ENCODE measurements around the gene KCNJ16. TPM values are rescaled to one million over a fixed set of nuclear protein-coding genes. Genes with fewer than 3 reads are reported as not detected.

The KCNJ16 gene
- not detected for polyA plus RNA-seq (2013, experiment 1 of 2)
- polyA plus RNA-seq (2013, experiment 2 of 2) = not detected

DNA sequence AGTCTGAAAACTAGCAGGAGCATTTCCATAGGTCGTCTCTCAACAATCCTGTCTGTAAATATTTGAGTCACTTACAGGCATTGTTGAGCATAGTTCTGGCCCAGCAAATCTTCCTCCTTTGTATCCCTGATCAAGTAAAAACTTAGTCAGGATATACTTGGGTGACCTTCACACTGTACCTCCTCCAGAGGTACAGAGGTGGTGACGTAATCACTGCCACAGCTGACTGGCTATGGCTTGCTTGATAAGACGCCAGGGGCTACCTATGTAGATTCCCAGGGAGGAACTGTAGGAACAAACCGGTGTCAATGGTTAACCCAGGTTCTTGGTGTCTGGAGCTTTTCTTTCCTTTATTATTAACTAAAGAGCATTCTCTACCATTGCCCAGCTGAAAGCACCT lies at the start of gene KCNJ16:
KCNJ16 (plus strand) TSS at position 270 of the 400 bp plus-strand sequence. CDS start 56,863 bp downstream, outside the sequence.
- H3K79me1 ChIP-seq (ENCODE audit: low read depth, low read length) = no peaks in the 10 kb centered on the region
- H2BK12ac ChIP-seq (ENCODE audit: low read length) = no peak within 1 kb of the TSS
- H4K91ac ChIP-seq (ENCODE audit: low read depth, low read length, poor library complexity) = no peak within 1 kb of the TSS
- H3K27me3 ChIP-seq (ENCODE audit: control insufficient read depth in 3 of 3, insufficient read depth in 3 of 3, low read depth in 1 of 3, low read length in 3 of 3) = no peaks in the 10 kb centered on the region
- H3K36me3 ChIP-seq (replicated peaks in 1 of 2; ENCODE audit: control insufficient read depth in 2 of 2, insufficient read depth in 2 of 2, low read length in 2 of 2) = no peaks in the 10 kb centered on the region
- no peak within 1 kb of the TSS for H3K14ac ChIP-seq (ENCODE audit: low read length)
- WGBS, 2 donors (ENCODE audit: extremely low coverage in 2 of 2, insufficient read length in 2 of 2, insufficient replicate concordance in 1 of 2) = no CpG with 5 or more reads among the region's 4 CpGs
- no peak within 1 kb of the TSS for H3K23ac ChIP-seq (ENCODE audit: low read depth, low read length, poor library complexity)
- no peak within 1 kb of the TSS for H3K4ac ChIP-seq (ENCODE audit: low read length)
- peaks cover 0 to 2% of the 10 kb centered on the region in 2 donors for H3K4me1 ChIP-seq (ENCODE audit: control insufficient read depth in 2 of 2, insufficient read depth in 1 of 2, low read depth in 1 of 2, low read length in 2 of 2)
- no peak within 1 kb of the TSS for H2AK5ac ChIP-seq (ENCODE audit: low read depth, low read length)
- no peak for DNase-seq (ENCODE audit: low spot score)
- H3K4me2 ChIP-seq (ENCODE audit: insufficient read depth, low read length, poor library complexity, severe bottlenecking) = no peak within 1 kb of the TSS
- H4K8ac ChIP-seq (ENCODE audit: low read depth, low read length) = no peak within 1 kb of the TSS
- H3K4me3 ChIP-seq (ENCODE audit: low read length in 2 of 2) = no peak within 1 kb of the TSS
- H3K9ac ChIP-seq (ENCODE audit: low read depth, low read length, poor library complexity) = no peak within 1 kb of the TSS
- H2AFZ ChIP-seq (ENCODE audit: low read length) = no peak within 1 kb of the TSS
- no peak within 1 kb of the TSS for H2BK15ac ChIP-seq (ENCODE audit: low read length)
- H3K18ac ChIP-seq (ENCODE audit: low read length) = no peak within 1 kb of the TSS
- no peak within 1 kb of the TSS for H2BK120ac ChIP-seq (ENCODE audit: low read depth, low read length)
- no peak within 1 kb of the TSS for H2BK5ac ChIP-seq (ENCODE audit: low read length)
- H3K27ac ChIP-seq (replicated peaks; ENCODE audit: low read length) = no peak within 1 kb of the TSS
- no peaks in the 10 kb centered on the region for H3K9me3 ChIP-seq (replicated peaks in 1 of 2; ENCODE audit: control insufficient read depth in 2 of 2, insufficient read depth in 1 of 2, low read depth in 1 of 2, low read length in 2 of 2)

DNA sequence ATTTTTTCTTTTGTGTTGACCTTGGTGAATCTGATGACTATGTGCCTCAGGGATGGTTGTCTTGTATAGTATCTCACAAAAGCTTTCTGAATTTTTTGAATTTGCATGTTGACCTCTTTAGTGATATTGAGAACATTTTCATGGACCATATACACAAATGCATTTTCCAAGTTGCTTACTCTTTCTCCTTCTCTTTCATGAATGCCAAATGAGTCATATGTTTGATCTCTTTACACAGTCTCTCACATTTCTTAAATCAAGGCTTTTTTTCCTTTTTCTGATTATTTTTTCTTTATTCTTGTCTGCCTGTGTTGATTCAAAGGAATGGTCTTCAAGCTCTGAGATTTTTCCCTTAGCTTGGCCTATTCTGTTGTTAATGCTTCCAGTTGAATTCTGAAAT lies 46.6 kb upstream of the KCNJ16 start:
- H4K8ac ChIP-seq (ENCODE audit: low read depth, low read length) = no peak overlapping the region
- peaks cover 0 to 6% of the 10 kb centered on the region in 2 donors for H3K9me3 ChIP-seq (replicated peaks in 1 of 2; ENCODE audit: control insufficient read depth in 2 of 2, insufficient read depth in 1 of 2, low read depth in 1 of 2, low read length in 2 of 2)
- H2BK15ac ChIP-seq (ENCODE audit: low read length) = no peak overlapping the region
- H3K4me3 ChIP-seq (ENCODE audit: low read length in 2 of 2) = no peak overlapping the region
- H3K36me3 ChIP-seq (replicated peaks in 1 of 2; ENCODE audit: control insufficient read depth in 2 of 2, insufficient read depth in 2 of 2, low read length in 2 of 2) = no peaks in the 10 kb centered on the region
- H3K4me1 ChIP-seq (ENCODE audit: control insufficient read depth in 2 of 2, insufficient read depth in 1 of 2, low read depth in 1 of 2, low read length in 2 of 2) = no peaks in the 10 kb centered on the region
- no peak overlapping the region for H4K91ac ChIP-seq (ENCODE audit: low read depth, low read length, poor library complexity)
- no peak overlapping the region for H2BK5ac ChIP-seq (ENCODE audit: low read length)
- H3K4me2 ChIP-seq (ENCODE audit: insufficient read depth, low read length, poor library complexity, severe bottlenecking) = no peak overlapping the region
- H2AK5ac ChIP-seq (ENCODE audit: low read depth, low read length) = no peak overlapping the region
- no peaks in the 10 kb centered on the region for H3K79me1 ChIP-seq (ENCODE audit: low read depth, low read length)
- H2BK12ac ChIP-seq (ENCODE audit: low read length) = no peak overlapping the region
- H3K4ac ChIP-seq (ENCODE audit: low read length) = no peak overlapping the region
- H3K23ac ChIP-seq (ENCODE audit: low read depth, low read length, poor library complexity) = no peak overlapping the region
- no peak overlapping the region for H2AFZ ChIP-seq (ENCODE audit: low read length)
- DNase-seq (ENCODE audit: low spot score) = no peak
- H3K9ac ChIP-seq (ENCODE audit: low read depth, low read length, poor library complexity) = no peak overlapping the region
- H3K14ac ChIP-seq (ENCODE audit: low read length) = no peak overlapping the region
- H3K18ac ChIP-seq (ENCODE audit: low read length) = no peak overlapping the region
- no peaks in the 10 kb centered on the region for H3K27me3 ChIP-seq (ENCODE audit: control insufficient read depth in 3 of 3, insufficient read depth in 3 of 3, low read depth in 1 of 3, low read length in 3 of 3)
- no peak overlapping the region for H3K27ac ChIP-seq (replicated peaks; ENCODE audit: low read length)
- no peak overlapping the region for H2BK120ac ChIP-seq (ENCODE audit: low read depth, low read length)

DNA sequence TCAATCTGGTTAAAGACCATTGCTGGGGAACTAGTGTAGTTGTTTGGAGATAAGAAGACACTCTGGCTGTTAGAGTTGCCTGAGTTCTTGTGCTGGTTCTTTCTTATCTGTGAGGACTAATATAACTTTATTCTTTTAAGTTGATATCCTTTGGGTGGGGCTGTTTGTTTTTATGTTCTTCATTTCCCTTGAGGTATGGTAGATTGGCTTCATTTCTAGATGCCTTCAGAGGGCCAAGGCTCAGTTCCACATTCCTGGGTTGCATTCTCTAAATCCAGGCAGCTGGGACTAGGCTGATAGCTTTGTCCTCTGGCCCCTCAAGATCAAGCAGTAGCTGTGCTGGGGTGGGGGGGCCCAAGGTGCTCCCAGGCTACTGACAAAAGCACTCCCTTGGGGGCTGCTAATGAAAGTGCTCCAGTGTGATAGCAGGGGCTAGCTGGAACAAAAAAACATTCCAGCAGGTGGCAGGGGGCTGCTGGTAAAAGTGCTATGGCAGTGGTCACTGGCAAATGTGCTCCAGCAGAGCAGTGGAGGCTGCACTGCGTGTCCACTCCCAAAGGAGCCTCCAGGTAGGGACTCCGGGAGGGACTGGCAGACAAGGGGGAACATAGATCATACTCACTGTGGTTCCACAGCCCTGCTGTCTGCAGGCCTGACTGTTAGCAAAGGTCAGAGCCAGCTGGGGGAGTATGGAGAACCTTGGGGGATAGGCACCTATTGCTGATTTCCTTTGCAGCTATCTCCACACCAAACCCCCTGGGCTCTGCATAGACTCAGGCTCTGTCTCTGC lies 45.9 kb upstream of the KCNJ16 start:
- Histone ChIP-seq H3K4me2 (ENCODE audit: insufficient read depth, low read length, poor library complexity, severe bottlenecking) (no peak overlapping the region), H2BK15ac (ENCODE audit: low read length) (no peak overlapping the region), H2AK5ac (ENCODE audit: low read depth, low read length) (no peak overlapping the region), H3K36me3 (replicated peaks in 1 of 2; ENCODE audit: control insufficient read depth in 2 of 2, insufficient read depth in 2 of 2, low read length in 2 of 2) (no peaks in the 10 kb centered on the region), H3K9ac (ENCODE audit: low read depth, low read length, poor library complexity) (no peak overlapping the region), H4K8ac (ENCODE audit: low read depth, low read length) (no peak overlapping the region), H2BK5ac (ENCODE audit: low read length) (no peak overlapping the region), H4K91ac (ENCODE audit: low read depth, low read length, poor library complexity) (no peak overlapping the region), H3K23ac (ENCODE audit: low read depth, low read length, poor library complexity) (no peak overlapping the region), H3K27me3 (ENCODE audit: control insufficient read depth in 3 of 3, insufficient read depth in 3 of 3, low read depth in 1 of 3, low read length in 3 of 3) (no peaks in the 10 kb centered on the region), H3K79me1 (ENCODE audit: low read depth, low read length) (no peaks in the 10 kb centered on the region), H3K4me3 (ENCODE audit: low read length in 2 of 2) (no peak overlapping the region), H3K9me3 (replicated peaks in 1 of 2; ENCODE audit: control insufficient read depth in 2 of 2, insufficient read depth in 1 of 2, low read depth in 1 of 2, low read length in 2 of 2) (peaks cover 0 to 6% of the 10 kb centered on the region in 2 donors), H3K27ac (replicated peaks; ENCODE audit: low read length) (no peak overlapping the region), H3K4me1 (ENCODE audit: control insufficient read depth in 2 of 2, insufficient read depth in 1 of 2, low read depth in 1 of 2, low read length in 2 of 2) (no peaks in the 10 kb centered on the region), H3K4ac (ENCODE audit: low read length) (no peak overlapping the region), H2BK12ac (ENCODE audit: low read length) (no peak overlapping the region), H3K14ac (ENCODE audit: low read length) (no peak overlapping the region), H2BK120ac (ENCODE audit: low read depth, low read length) (no peak overlapping the region), H2AFZ (ENCODE audit: low read length) (no peak overlapping the region), H3K18ac (ENCODE audit: low read length) (peak overlapping the region; percentile 56)
- WGBS, 2 donors (ENCODE audit: extremely low coverage in 2 of 2, insufficient read length in 2 of 2, insufficient replicate concordance in 1 of 2) = no CpG with 5 or more reads among the region's 2 CpGs
- no peak for DNase-seq (ENCODE audit: low spot score)

DNA sequence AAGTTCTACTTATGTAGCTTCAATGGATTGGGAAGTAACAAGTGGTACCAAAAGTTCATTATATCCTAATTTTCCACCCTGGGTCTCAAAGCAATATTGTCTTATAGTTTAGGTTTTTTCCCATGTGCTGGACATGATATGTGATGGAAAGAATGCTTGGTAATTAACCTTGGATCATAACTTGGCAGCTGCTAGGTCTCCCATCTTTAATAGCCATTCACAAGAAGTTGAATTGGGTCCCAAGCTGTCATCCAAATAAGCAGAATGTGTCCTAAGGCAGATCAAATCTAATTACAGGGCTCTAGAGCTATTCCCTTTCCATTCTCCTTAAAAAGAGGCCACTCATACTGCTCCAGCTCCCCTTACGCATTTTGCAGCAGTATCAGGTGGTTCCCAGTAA lies 44.7 kb upstream of the KCNJ16 start:
- H3K4ac ChIP-seq (ENCODE audit: low read length) = no peak overlapping the region
- H3K9me3 ChIP-seq (replicated peaks in 1 of 2; ENCODE audit: control insufficient read depth in 2 of 2, insufficient read depth in 1 of 2, low read depth in 1 of 2, low read length in 2 of 2) = peaks cover 0 to 6% of the 10 kb centered on the region in 2 donors
- H3K27me3 ChIP-seq (ENCODE audit: control insufficient read depth in 3 of 3, insufficient read depth in 3 of 3, low read depth in 1 of 3, low read length in 3 of 3) = no peaks in the 10 kb centered on the region
- no peaks in the 10 kb centered on the region for H3K79me1 ChIP-seq (ENCODE audit: low read depth, low read length)
- no peak overlapping the region for H3K18ac ChIP-seq (ENCODE audit: low read length)
- H4K8ac ChIP-seq (ENCODE audit: low read depth, low read length) = no peak overlapping the region
- H2BK120ac ChIP-seq (ENCODE audit: low read depth, low read length) = no peak overlapping the region
- no peak overlapping the region for H3K9ac ChIP-seq (ENCODE audit: low read depth, low read length, poor library complexity)
- H3K36me3 ChIP-seq (replicated peaks in 1 of 2; ENCODE audit: control insufficient read depth in 2 of 2, insufficient read depth in 2 of 2, low read length in 2 of 2) = no peaks in the 10 kb centered on the region
- H3K14ac ChIP-seq (ENCODE audit: low read length) = no peak overlapping the region
- H2BK5ac ChIP-seq (ENCODE audit: low read length) = no peak overlapping the region
- H3K23ac ChIP-seq (ENCODE audit: low read depth, low read length, poor library complexity) = no peak overlapping the region
- H2AFZ ChIP-seq (ENCODE audit: low read length) = no peak overlapping the region
- H2AK5ac ChIP-seq (ENCODE audit: low read depth, low read length) = no peak overlapping the region
- H3K27ac ChIP-seq (replicated peaks; ENCODE audit: low read length) = no peak overlapping the region
- H3K4me3 ChIP-seq (ENCODE audit: low read length in 2 of 2) = no peak overlapping the region
- no peak overlapping the region for H2BK15ac ChIP-seq (ENCODE audit: low read length)
- H3K4me1 ChIP-seq (ENCODE audit: control insufficient read depth in 2 of 2, insufficient read depth in 1 of 2, low read depth in 1 of 2, low read length in 2 of 2) = no peaks in the 10 kb centered on the region
- H2BK12ac ChIP-seq (ENCODE audit: low read length) = no peak overlapping the region
- H4K91ac ChIP-seq (ENCODE audit: low read depth, low read length, poor library complexity) = no peak overlapping the region
- WGBS, 2 donors (ENCODE audit: extremely low coverage in 2 of 2, insufficient read length in 2 of 2, insufficient replicate concordance in 1 of 2) = no CpG with 5 or more reads among the region's 1 CpG
- no peak overlapping the region for H3K4me2 ChIP-seq (ENCODE audit: insufficient read depth, low read length, poor library complexity, severe bottlenecking)
- no peak for DNase-seq (ENCODE audit: low spot score)
